Measurements from ENCODE around the gene IFT122.
A peak's percentile ranks its signal among the peaks of the same experiment; 100 is the strongest.

IFT122 gene

GRCh38 chr3:129439226-129439816, 703 bp upstream of the IFT122 start:
- Histone ChIP-seq H3K27ac (ENCODE audit: low read depth, low read length, poor library complexity, severe bottlenecking) (peak overlapping the region; percentile 76), H3K9me2 (ENCODE audit: low read depth, low read length) (no peaks in the 10 kb centered on the region), H3K79me2 (ENCODE audit: insufficient read depth, low read length) (peaks cover 35% of the 10 kb centered on the region), H3K4me2 (ENCODE audit: low read length) (peak overlapping the region; percentile 70), H3F3A (ENCODE audit: insufficient read depth, low read length) (no peaks in the 10 kb centered on the region), H3K27me3 (ENCODE audit: insufficient read depth, low read length) (no peaks in the 10 kb centered on the region), H4K20me1 (ENCODE audit: insufficient read depth, low read length) (no peaks in the 10 kb centered on the region), H3K4me3 (ENCODE audit: low read depth, low read length, poor library complexity, severe bottlenecking) (peak overlapping the region; percentile 81), H3K9me3 (ENCODE audit: low read length) (no peaks in the 10 kb centered on the region), H2AFZ (ENCODE audit: low read length) (peak overlapping the region; percentile 2), H3K9ac (ENCODE audit: low read length) (peak overlapping the region; percentile 86), H3K4me1 (ENCODE audit: insufficient read depth, low read length, severe bottlenecking) (peaks cover 67% of the 10 kb centered on the region), H3K36me3 (ENCODE audit: insufficient read depth, low read length) (peaks cover 42% of the 10 kb centered on the region; the same call in 1 of the 2 replicates)
- no peak for TF ChIP-seq CTCF (IDR thresholded peaks at IDR 0.05; ENCODE audit: low read length)

- Histone ChIP-seq H3K4me1 (ENCODE audit: insufficient read depth, low read length, severe bottlenecking) (peaks cover 53% of the 10 kb centered on the region), H3K36me3 (ENCODE audit: insufficient read depth, low read length) (peaks cover 28% of the 10 kb centered on the region; the same call in 1 of the 2 replicates), H3K79me2 (ENCODE audit: insufficient read depth, low read length) (peaks cover 23% of the 10 kb centered on the region), H3F3A (ENCODE audit: insufficient read depth, low read length) (no peaks in the 10 kb centered on the region), H4K20me1 (ENCODE audit: insufficient read depth, low read length) (no peaks in the 10 kb centered on the region), H3K4me2 (ENCODE audit: low read length) (peak overlapping the region; percentile 86), H3K9me3 (ENCODE audit: low read length) (no peaks in the 10 kb centered on the region), H3K27ac (ENCODE audit: low read depth, low read length, poor library complexity, severe bottlenecking) (peak overlapping the region; percentile 77), H3K4me3 (ENCODE audit: low read depth, low read length, poor library complexity, severe bottlenecking) (peak overlapping the region; percentile 81), H3K27me3 (ENCODE audit: insufficient read depth, low read length) (no peaks in the 10 kb centered on the region), H3K9me2 (ENCODE audit: low read depth, low read length) (no peaks in the 10 kb centered on the region), H2AFZ (ENCODE audit: low read length) (no peak overlapping the region), H3K9ac (ENCODE audit: low read length) (peak overlapping the region; percentile 75)
- TF ChIP-seq CTCF (IDR thresholded peaks at IDR 0.05; ENCODE audit: low read length), result no peak
- TF ChIP-seq EZH2 (IDR thresholded peaks at IDR 0.05; ENCODE audit: borderline replicate concordance, low read length), result no peak
Measured at GRCh38 chr3:129440618-129441190, 680 bp downstream of the IFT122 start.

- H3K27ac ChIP-seq (ENCODE audit: low read depth, low read length, poor library complexity, severe bottlenecking), result peak overlapping the region; percentile 77
- peaks cover 48% of the 10 kb centered on the region for H3K4me1 ChIP-seq (ENCODE audit: insufficient read depth, low read length, severe bottlenecking)
- H2AFZ ChIP-seq (ENCODE audit: low read length), result no peak overlapping the region
- TF ChIP-seq EZH2 (IDR thresholded peaks at IDR 0.05; ENCODE audit: borderline replicate concordance, low read length) (no peak), CTCF (IDR thresholded peaks at IDR 0.05; ENCODE audit: low read length) (no peak)
- peaks cover 21% of the 10 kb centered on the region for H3K79me2 ChIP-seq (ENCODE audit: insufficient read depth, low read length)
- peak overlapping the region; percentile 86 for H3K4me2 ChIP-seq (ENCODE audit: low read length)
- H3K9me2 ChIP-seq (ENCODE audit: low read depth, low read length), result no peaks in the 10 kb centered on the region
- H3K36me3 ChIP-seq (ENCODE audit: insufficient read depth, low read length), result peaks cover 23% of the 10 kb centered on the region; the same call in 1 of the 2 replicates
- H3K27me3 ChIP-seq (ENCODE audit: insufficient read depth, low read length), result no peaks in the 10 kb centered on the region
- H3K4me3 ChIP-seq (ENCODE audit: low read depth, low read length, poor library complexity, severe bottlenecking), result peak overlapping the region; percentile 81
- H3K9me3 ChIP-seq (ENCODE audit: low read length), result no peaks in the 10 kb centered on the region
- H3F3A ChIP-seq (ENCODE audit: insufficient read depth, low read length), result no peaks in the 10 kb centered on the region
- no peaks in the 10 kb centered on the region for H4K20me1 ChIP-seq (ENCODE audit: insufficient read depth, low read length)
- peak overlapping the region; percentile 75 for H3K9ac ChIP-seq (ENCODE audit: low read length)
Measured at GRCh38 chr3:129441215-129441614, 1.2 kb downstream of the IFT122 start.
